NCI-H2107 (cell line): ENCODE results near the gene ING1.
"Not testable (repeated sequence)": the region's sequence is repeated elsewhere in the genome, so short reads cannot be mapped to it uniquely, and the experiment has no call there.

Experiments used
- DNase-seq: peaks from one replicate; lab custom pipeline; 2025; lab: John Stamatoyannopoulos, UW

ING1 gene

GRCh38 chr13:110715395-110716246, 2.1 kb downstream of the ING1 start:
- peak; percentile 99 for DNase-seq

- no peak for DNase-seq
Measured at GRCh38 chr13:110716247-110716515, 2.7 kb downstream of the ING1 start.

- no peak for DNase-seq
Measured at GRCh38 chr13:110719036-110719710, 5.7 kb downstream of the ING1 start.

- no peak for DNase-seq
Measured at GRCh38 chr13:110722971-110723370, 9.5 kb downstream of the ING1 start.

- no peak for DNase-seq
Measured at GRCh38 chr13:110723598-110723997, 10.1 kb downstream of the ING1 start.

- not testable (repeated sequence) for DNase-seq
Measured at GRCh38 chr13:110726153-110726552, 12.7 kb downstream of the ING1 start.

- peak; percentile 30 for DNase-seq
Measured at GRCh38 chr13:110726726-110727125, 13.2 kb downstream of the ING1 start.

- DNase-seq = no peak
Measured at GRCh38 chr13:110731072-110731471, 17.6 kb downstream of the ING1 start.

GRCh38 chr13:110734561-110734960, 21.1 kb downstream of the ING1 start:
- no peak for DNase-seq

- DNase-seq = no peak
Measured at GRCh38 chr13:110737555-110737954, 24.1 kb downstream of the ING1 start.

- no peak for DNase-seq
Measured at GRCh38 chr13:110743687-110744086, 30.2 kb downstream of the ING1 start.

- DNase-seq = no peak
Measured at GRCh38 chr13:110746438-110746837, 32.9 kb downstream of the ING1 start.

GRCh38 chr13:110748271-110748670, 34.8 kb downstream of the ING1 start:
- DNase-seq = no peak

- DNase-seq = no peak
Measured at GRCh38 chr13:110756219-110756631, 42.7 kb downstream of the ING1 start.

GRCh38 chr13:110757296-110757695, 43.8 kb downstream of the ING1 start:
- DNase-seq = no peak

- DNase-seq = no peak
Measured at GRCh38 chr13:110758195-110758805, 44.8 kb downstream of the ING1 start.

- DNase-seq = no peak
Measured at GRCh38 chr13:110759710-110760109, 46.2 kb downstream of the ING1 start.

GRCh38 chr13:110760611-110761010, 47.1 kb downstream of the ING1 start:
- no peak for DNase-seq

- DNase-seq = no peak
Measured at GRCh38 chr13:110766671-110767430, 53.4 kb downstream of the ING1 start.

- DNase-seq = no peak
Measured at GRCh38 chr13:110767476-110767875, 54.0 kb downstream of the ING1 start.

GRCh38 chr13:110769097-110769496, 55.6 kb downstream of the ING1 start:
- DNase-seq = no peak

- no peak for DNase-seq
Measured at GRCh38 chr13:110770678-110771077, 57.2 kb downstream of the ING1 start.
